ENCODE data around the gene CCNF.

CCNF gene

DNA sequence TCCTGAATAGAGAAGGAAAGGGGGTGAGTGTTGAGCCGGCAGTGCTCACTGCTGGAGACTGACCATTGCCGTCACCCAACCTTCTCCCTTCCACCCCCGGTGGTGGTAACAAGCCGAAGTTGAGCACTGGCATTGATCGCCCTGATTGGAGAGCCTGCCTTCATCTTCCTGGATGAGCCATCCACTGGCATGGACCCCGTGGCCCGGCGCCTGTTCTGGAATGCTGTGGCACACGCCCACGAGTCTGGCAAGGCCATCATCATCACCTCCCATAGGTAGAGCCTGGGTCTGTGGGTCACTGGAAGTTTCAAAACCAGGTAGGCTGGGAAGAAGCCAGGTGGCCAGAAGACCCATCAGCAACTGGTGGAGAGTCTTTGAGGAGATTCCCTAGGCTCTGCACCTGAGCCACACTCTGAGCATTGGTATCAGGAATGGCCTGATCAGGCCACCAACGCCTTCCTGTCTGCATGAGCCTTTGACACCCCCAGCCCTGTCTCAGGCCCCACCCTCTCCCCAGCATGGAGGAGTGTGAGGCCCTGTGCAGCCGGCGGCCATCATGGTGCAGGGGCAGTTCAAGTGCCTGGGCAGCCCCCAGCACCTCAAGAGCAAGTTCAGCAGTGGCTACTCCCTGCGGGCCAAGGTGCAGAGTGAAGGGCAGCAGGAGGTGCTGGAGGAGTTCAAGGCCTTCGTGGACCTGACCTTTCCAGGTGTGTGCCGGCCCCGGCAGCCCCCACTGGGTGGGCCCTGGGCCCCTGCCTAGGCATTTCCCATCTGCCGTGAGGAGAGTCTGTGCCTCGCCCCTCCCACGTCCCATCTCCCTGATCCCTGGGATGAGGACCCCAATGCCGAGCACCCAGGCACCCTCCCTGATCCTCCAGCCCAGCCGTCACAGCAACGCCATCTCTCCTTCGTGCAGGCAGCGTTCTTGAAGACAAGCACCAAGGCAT, 4.9 kb upstream of the CCNF start:
- no peak for DNase-seq (ENCODE audit: low read depth)
- TF ChIP-seq, protein P1, sequence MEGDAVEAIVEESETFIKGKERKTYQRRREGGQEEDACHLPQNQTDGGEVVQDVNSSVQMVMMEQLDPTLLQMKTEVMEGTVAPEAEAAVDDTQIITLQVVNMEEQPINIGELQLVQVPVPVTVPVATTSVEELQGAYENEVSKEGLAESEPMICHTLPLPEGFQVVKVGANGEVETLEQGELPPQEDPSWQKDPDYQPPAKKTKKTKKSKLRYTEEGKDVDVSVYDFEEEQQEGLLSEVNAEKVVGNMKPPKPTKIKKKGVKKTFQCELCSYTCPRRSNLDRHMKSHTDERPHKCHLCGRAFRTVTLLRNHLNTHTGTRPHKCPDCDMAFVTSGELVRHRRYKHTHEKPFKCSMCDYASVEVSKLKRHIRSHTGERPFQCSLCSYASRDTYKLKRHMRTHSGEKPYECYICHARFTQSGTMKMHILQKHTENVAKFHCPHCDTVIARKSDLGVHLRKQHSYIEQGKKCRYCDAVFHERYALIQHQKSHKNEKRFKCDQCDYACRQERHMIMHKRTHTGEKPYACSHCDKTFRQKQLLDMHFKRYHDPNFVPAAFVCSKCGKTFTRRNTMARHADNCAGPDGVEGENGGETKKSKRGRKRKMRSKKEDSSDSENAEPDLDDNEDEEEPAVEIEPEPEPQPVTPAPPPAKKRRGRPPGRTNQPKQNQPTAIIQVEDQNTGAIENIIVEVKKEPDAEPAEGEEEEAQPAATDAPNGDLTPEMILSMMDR (conservative IDR thresholded peaks at IDR 0.05; ENCODE audit: low read length), result no peak
- no peak overlapping the region for H3K4me3 ChIP-seq (ENCODE audit: low read length)

DNA sequence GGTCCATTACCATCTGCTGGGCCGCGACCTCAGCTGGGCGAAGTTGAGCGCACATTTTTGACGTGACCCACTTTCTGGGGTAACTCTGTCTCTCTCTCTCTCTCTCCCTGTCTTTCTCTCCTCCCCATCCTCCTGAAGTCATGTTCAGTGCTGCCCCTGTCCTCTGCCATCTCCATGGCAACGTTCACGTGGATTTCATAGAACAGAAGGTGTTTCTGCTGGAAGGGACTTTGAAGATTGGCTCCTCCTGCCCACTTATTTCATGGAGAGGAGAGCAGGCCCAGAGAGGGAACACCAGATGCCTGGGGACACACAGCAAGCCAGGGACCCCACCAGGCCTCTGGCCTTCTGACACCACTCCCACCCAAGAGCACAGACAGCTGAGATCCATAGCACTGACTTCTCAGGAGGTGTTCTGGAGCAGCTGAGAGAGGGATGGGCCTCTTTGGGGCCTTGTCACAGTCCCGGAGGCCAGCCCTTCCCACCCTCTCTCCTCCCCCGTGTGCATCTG, 4.2 kb upstream of the CCNF start:
- no peak overlapping the region for H3K4me3 ChIP-seq (ENCODE audit: low read length)
- no peak for DNase-seq (ENCODE audit: low read depth)
- TF ChIP-seq, protein P1 (conservative IDR thresholded peaks at IDR 0.05; ENCODE audit: low read length), result no peak

DNA sequence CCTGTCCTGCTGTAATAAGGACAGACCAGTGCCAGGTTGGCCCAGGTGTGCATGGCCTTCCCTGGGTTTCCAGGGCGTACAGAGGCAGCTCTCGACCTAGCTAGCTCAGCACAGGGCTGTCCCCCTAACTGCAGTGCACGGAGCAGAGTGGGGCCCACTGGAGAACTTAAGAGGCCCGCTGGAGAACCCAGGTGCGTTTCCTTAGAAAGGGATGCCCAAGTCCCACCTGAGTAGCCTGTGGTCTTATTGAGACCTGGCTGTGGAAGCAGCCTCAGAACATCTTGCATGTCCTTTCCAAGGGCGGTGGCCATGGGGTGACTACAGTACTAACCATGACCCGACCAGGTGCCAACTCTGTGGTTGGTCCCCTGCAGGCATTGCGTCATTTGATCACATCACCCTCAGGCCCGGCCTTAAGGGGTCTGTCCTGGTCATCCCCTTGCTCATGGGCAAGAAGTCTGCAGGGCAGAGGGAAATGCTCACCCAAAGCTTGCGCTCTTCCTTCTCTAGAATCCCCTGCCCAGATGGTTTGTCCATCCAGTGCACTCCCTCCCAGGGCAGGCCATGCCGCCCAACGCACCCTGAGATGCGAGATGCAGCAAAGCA, 3.3 kb upstream of the CCNF start:
- DNase-seq (ENCODE audit: low read depth), result no peak
- TF ChIP-seq, protein P1 (conservative IDR thresholded peaks at IDR 0.05; ENCODE audit: low read length), result no peak
- H3K4me3 ChIP-seq (ENCODE audit: low read length), result no peak overlapping the region

DNA sequence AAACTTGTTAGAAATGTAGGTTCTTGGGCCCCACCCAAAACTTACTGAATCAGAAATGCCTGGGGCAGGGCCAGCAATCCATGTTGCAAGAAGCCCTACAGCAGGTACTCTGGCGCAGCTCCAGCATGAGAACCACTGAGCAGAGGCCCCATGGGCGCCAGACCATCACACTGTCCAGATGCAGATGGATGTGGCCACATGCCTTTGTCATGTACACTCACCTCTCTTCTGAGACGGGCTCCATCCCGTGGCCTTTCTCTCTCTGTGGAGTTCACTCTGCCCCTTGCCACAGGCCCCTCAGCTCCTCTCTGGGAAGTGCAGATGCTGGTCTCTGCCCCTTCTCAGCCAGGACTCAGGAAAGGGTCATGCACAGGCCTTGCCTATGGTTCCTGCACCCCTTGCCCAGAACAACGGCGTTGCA, 2.3 kb upstream of the CCNF start:
- H3K4me3 ChIP-seq (ENCODE audit: low read length), result no peak overlapping the region
- TF ChIP-seq, protein P1 (conservative IDR thresholded peaks at IDR 0.05; ENCODE audit: low read length), result no peak
- DNase-seq (ENCODE audit: low read depth), result no peak

DNA sequence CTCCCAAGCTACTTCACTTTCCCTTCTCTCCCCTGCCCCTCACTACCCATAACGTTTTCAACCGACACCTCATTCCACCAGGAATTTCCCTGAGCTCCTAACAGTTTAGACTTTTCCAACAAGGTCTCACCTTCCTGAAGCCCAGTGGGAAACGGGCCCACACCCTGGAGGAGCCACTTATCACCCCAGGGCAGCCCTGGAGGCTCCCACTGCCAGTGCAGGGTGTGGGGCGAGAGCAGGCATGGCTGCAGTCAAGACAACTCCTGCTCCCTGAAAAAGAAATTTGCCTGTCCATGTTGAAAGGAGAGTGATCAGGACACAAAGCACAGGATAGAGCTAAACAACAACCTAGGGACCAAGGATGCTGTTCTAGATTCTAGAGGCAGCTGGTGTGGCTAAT, 1.7 kb upstream of the CCNF start:
- TF ChIP-seq, protein P1 (conservative IDR thresholded peaks at IDR 0.05; ENCODE audit: low read length), result no peak
- no peak for DNase-seq (ENCODE audit: low read depth)
- H3K4me3 ChIP-seq (ENCODE audit: low read length), result no peak overlapping the region

DNA sequence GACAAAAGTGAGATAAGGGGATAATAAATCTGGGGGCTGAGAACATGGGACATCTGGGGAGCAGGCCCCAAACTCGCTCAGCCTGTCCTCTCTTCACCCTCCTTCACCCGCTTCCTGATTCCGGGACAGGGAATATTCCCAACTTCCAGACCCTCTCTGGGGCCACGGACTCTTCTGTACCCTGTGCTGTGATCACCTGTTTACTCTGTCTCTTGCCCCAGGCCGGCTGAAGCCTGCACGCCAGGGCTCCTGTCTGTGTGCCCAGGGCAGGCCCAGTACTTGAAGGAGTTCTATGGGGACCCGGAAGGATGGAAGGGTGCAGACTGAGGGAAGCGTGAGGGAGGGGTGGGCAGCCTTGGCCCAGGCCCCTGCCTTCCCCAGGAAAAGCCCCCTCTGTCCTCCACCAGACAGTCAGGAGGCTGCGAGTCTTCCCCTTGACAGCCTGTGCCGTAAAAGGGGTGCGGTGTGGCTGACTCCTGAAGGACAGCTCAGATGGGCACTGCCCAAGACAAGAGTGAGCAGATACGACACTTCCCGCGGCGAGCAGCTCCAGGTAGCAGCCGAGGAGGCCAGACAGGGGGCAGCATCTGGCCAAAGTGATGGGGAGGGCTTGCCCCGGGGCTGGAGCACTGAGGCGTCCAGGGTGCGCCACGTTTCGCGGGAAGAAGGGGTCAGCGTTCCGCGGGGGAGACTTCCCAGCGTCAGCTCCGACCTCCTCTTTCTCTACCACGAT, 1.0 kb upstream of the CCNF start:
- TF ChIP-seq, protein P1 (conservative IDR thresholded peaks at IDR 0.05; ENCODE audit: low read length), result peak; percentile 31
- no peak for DNase-seq (ENCODE audit: low read depth)
- peak overlapping the region; percentile 77 for H3K4me3 ChIP-seq (ENCODE audit: low read length)
